HG03521 (cell line): ENCODE data around the gene CIRBP.

ENCODE experiments used
- ATAC-seq: cut with Tn5 transposase; IDR thresholded peaks from one replicate; pipeline ENCODE4 v1.9.1; 2021; ENCODE audit warnings: mild to moderate bottlenecking, moderate library complexity; ENCODE audit not compliant: unreplicated experiment

CIRBP gene

GRCh38 chr19:1278713-1279660 is 9.9 kb downstream of the CIRBP start:
- no peak for ATAC-seq

- no peak for ATAC-seq
Measured at GRCh38 chr19:1279782-1280341, 10.7 kb downstream of the CIRBP start.

GRCh38 chr19:1280636-1281568 is 11.8 kb downstream of the CIRBP start:
- no peak for ATAC-seq

- no peak for ATAC-seq
Measured at GRCh38 chr19:1281569-1282287, 12.6 kb downstream of the CIRBP start.

- ATAC-seq = no peak
Measured at GRCh38 chr19:1282588-1283206, 13.6 kb downstream of the CIRBP start.

- ATAC-seq = no peak
Measured at GRCh38 chr19:1283207-1283916, 14.2 kb downstream of the CIRBP start.

- ATAC-seq = no peak
Measured at GRCh38 chr19:1283917-1284292, 14.8 kb downstream of the CIRBP start.

- ATAC-seq = no peak
Measured at GRCh38 chr19:1284293-1284978, 15.3 kb downstream of the CIRBP start.

- ATAC-seq = no peak
Measured at GRCh38 chr19:1284979-1285736, 16.0 kb downstream of the CIRBP start.

GRCh38 chr19:1285737-1286360 is 16.7 kb downstream of the CIRBP start, which contains the start of gene EFNA2:
Gene EFNA2 (plus strand): TSS chr19:1285873. CDS start chr19:1286169, 296 bp downstream.
- no peak for ATAC-seq

- ATAC-seq = no peak
Measured at GRCh38 chr19:1286487-1287353, 17.6 kb downstream of the CIRBP start.

- no peak for ATAC-seq
Measured at GRCh38 chr19:1287354-1288225, 18.5 kb downstream of the CIRBP start.

- no peak for ATAC-seq
Measured at GRCh38 chr19:1288226-1288612, 19.1 kb downstream of the CIRBP start.

- ATAC-seq = no peak
Measured at GRCh38 chr19:1288833-1289685, 19.9 kb downstream of the CIRBP start.

GRCh38 chr19:1289686-1290025 is 20.5 kb downstream of the CIRBP start:
- no peak for ATAC-seq
